GM19240 (cell line): ENCODE data around the gene MELK.

Source experiments
- DNase-seq: peaks from one replicate; pipeline ENCODE4 v3.0.0; 2011; ENCODE audit warnings: low spot score; ENCODE audit not compliant: insufficient read length

MELK gene

GRCh38 chr9:36576866-36577265, 4.2 kb downstream of the MELK start:
- no peak for DNase-seq

- no peak for DNase-seq
These were observed 12.1 kb downstream of the MELK start for GRCh38 chr9:36584620-36585460.

- DNase-seq = no peak
These were observed 17.5 kb downstream of the MELK start for GRCh38 chr9:36590231-36590630.

GRCh38 chr9:36592801-36593583, 20.3 kb downstream of the MELK start:
- DNase-seq = no peak

GRCh38 chr9:36594213-36594612, 21.5 kb downstream of the MELK start:
- no peak for DNase-seq

GRCh38 chr9:36597412-36598178, 24.9 kb downstream of the MELK start:
- no peak for DNase-seq

GRCh38 chr9:36598273-36598672, 25.6 kb downstream of the MELK start:
- DNase-seq = no peak

GRCh38 chr9:36603006-36603405, 30.3 kb downstream of the MELK start:
- DNase-seq = peak; percentile 51

GRCh38 chr9:36609306-36609705, 36.6 kb downstream of the MELK start:
- no peak for DNase-seq

- no peak for DNase-seq
These were observed 49.4 kb downstream of the MELK start for GRCh38 chr9:36622121-36622520.

GRCh38 chr9:36623280-36623679, 50.6 kb downstream of the MELK start:
- DNase-seq = no peak

GRCh38 chr9:36625006-36625615, 52.4 kb downstream of the MELK start:
- DNase-seq = no peak

GRCh38 chr9:36632892-36633291, 60.2 kb downstream of the MELK start:
- DNase-seq = no peak

- DNase-seq = no peak
These were observed 65.0 kb downstream of the MELK start for GRCh38 chr9:36637491-36638270.

GRCh38 chr9:36640771-36641381, 68.2 kb downstream of the MELK start:
- DNase-seq = no peak

- DNase-seq = no peak
These were observed 70.1 kb downstream of the MELK start for GRCh38 chr9:36642817-36643216.

GRCh38 chr9:36656842-36657241, 84.1 kb downstream of the MELK start:
- no peak for DNase-seq

GRCh38 chr9:36659500-36659899, 86.8 kb downstream of the MELK start:
- no peak for DNase-seq

- DNase-seq = no peak
These were observed 92.1 kb downstream of the MELK start for GRCh38 chr9:36664806-36665205.

GRCh38 chr9:36665387-36665786, 92.7 kb downstream of the MELK start:
- DNase-seq = no peak
